ENCODE measurements around the gene PAFAH2.

GRCh38 chr1:25999041-25999800 is 1.4 kb upstream of the PAFAH2 start:
- TF ChIP-seq ZNF133 (tag by site-specific recombination; IDR thresholded peaks at IDR 0.05) (no peak), ZNF157 (tag by site-specific recombination; IDR thresholded peaks at IDR 0.05) (no peak), HOXA7 (CRISPR knock-in tag; IDR thresholded peaks at IDR 0.05; ENCODE audit: borderline replicate concordance) (no peak), REST (tag by site-specific recombination; IDR thresholded peaks at IDR 0.05) (no peak), CTCF (tag by site-specific recombination; IDR thresholded peaks at IDR 0.05) (no peak), SALL2 (tag by site-specific recombination; IDR thresholded peaks at IDR 0.05; ENCODE audit: borderline replicate concordance) (no peak), SCRT1 (tag by site-specific recombination; IDR thresholded peaks at IDR 0.05; ENCODE audit: borderline replicate concordance) (no peak), ZBTB1 (tag by site-specific recombination; IDR thresholded peaks at IDR 0.05) (no peak), ZNF302 (tag by site-specific recombination; IDR thresholded peaks at IDR 0.05; ENCODE audit: low read depth) (no peak), ZNF121 (tag by site-specific recombination; IDR thresholded peaks at IDR 0.05) (no peak), ZNF202 (tag by site-specific recombination; IDR thresholded peaks at IDR 0.05; ENCODE audit: borderline replicate concordance) (no peak)
- TF ChIP-seq, protein P1, sequence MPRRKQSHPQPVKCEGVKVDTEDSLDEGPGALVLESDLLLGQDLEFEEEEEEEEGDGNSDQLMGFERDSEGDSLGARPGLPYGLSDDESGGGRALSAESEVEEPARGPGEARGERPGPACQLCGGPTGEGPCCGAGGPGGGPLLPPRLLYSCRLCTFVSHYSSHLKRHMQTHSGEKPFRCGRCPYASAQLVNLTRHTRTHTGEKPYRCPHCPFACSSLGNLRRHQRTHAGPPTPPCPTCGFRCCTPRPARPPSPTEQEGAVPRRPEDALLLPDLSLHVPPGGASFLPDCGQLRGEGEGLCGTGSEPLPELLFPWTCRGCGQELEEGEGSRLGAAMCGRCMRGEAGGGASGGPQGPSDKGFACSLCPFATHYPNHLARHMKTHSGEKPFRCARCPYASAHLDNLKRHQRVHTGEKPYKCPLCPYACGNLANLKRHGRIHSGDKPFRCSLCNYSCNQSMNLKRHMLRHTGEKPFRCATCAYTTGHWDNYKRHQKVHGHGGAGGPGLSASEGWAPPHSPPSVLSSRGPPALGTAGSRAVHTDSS (tag by site-specific recombination; IDR thresholded peaks at IDR 0.05) = no peak
- TF ChIP-seq, protein P2, sequence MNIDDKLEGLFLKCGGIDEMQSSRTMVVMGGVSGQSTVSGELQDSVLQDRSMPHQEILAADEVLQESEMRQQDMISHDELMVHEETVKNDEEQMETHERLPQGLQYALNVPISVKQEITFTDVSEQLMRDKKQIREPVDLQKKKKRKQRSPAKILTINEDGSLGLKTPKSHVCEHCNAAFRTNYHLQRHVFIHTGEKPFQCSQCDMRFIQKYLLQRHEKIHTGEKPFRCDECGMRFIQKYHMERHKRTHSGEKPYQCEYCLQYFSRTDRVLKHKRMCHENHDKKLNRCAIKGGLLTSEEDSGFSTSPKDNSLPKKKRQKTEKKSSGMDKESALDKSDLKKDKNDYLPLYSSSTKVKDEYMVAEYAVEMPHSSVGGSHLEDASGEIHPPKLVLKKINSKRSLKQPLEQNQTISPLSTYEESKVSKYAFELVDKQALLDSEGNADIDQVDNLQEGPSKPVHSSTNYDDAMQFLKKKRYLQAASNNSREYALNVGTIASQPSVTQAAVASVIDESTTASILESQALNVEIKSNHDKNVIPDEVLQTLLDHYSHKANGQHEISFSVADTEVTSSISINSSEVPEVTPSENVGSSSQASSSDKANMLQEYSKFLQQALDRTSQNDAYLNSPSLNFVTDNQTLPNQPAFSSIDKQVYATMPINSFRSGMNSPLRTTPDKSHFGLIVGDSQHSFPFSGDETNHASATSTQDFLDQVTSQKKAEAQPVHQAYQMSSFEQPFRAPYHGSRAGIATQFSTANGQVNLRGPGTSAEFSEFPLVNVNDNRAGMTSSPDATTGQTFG (tag by site-specific recombination; IDR thresholded peaks at IDR 0.05; ENCODE audit: borderline replicate concordance) = no peak
